Measurements from ENCODE around the gene RAD51B.

- TF ChIP-seq CTCF (conservative IDR thresholded peaks at IDR 0.05) (no peak), ZFX (IDR thresholded peaks at IDR 0.05) (no peak)
These were observed 699.4 kb downstream of the RAD51B start for GRCh38 chr14:68518761-68519670.

Data from C4-2B (cell line).